Heart left ventricle (tissue), 16 donors: Measurements from ENCODE around the gene SPECC1. TPM values are rescaled to one million over a fixed set of nuclear protein-coding genes. Genes with fewer than 3 reads are reported as not detected.

ENCODE experiments used
- ATAC-seq, 4 donors: fragments of 200-7000 bp; cut with Tn5 transposase; one replicate each; pipeline ENCODE4 v1.9.1; 2020 to 2022; ENCODE audit warnings: moderate library complexity in 4 of 4, mild to moderate bottlenecking in 3 of 4, moderate number of reproducible peaks in 1 of 4
- DNase-seq, 5 donors: peaks; one replicate each; pipeline ENCODE4 v3.0.0-alpha.2; 2020
- H3K27ac ChIP-seq, 12 donors: fragments of 200-600 bp; sonication (generic) in 4 of 12; one replicate each; pipeline versions ENCODE4 v1.5.0 to v1.8.0; 2016 to 2022; ENCODE audit warnings: mild to moderate bottlenecking in 2 of 12
- H3K27me3 ChIP-seq, 9 donors: fragments of 200-600 bp; sonication (generic) in 2 of 9; one replicate each; pipeline versions ENCODE4 v1.5.1 to v1.8.0; 2016 to 2022; ENCODE audit warnings: mild to moderate bottlenecking in 3 of 9
- H3K36me3 ChIP-seq, 9 donors: fragments of 200-600 bp; sonication (generic) in 2 of 9; one replicate each; pipeline versions ENCODE4 v1.5.0 to v1.8.0; 2018 to 2022; ENCODE audit warnings: mild to moderate bottlenecking in 2 of 9
- H3K4me1 ChIP-seq, 12 donors: fragments of 200-600 bp; sonication (generic) in 4 of 12; one replicate each; pipeline versions ENCODE4 v1.5.0 to v1.8.0; 2016 to 2022; ENCODE audit warnings: mild to moderate bottlenecking in 3 of 12
- H3K4me3 ChIP-seq, 12 donors: fragments of 200-600 bp; sonication (generic) in 4 of 12; one replicate each; pipeline versions ENCODE4 v1.5.0 to v1.8.0; 2017 to 2022; ENCODE audit warnings: mild to moderate bottlenecking in 9 of 12, moderate library complexity in 4 of 12
- H3K9me3 ChIP-seq, 12 donors: fragments of 200-600 bp; sonication (generic) in 4 of 12; one replicate each; pipeline versions ENCODE4 v1.5.0 to v1.8.0; 2016 to 2022; ENCODE audit warnings: mild to moderate bottlenecking in 1 of 12
- CTCF ChIP-seq, 12 donors: fragments of 200-600 bp; sonication (generic) in 4 of 12; IDR thresholded peaks; one replicate each; pipeline versions ENCODE4 v1.5.0 to v1.8.0; 2018 to 2022; ENCODE audit warnings: antibody characterized with exemption in 12 of 12, mild to moderate bottlenecking in 5 of 12
- POLR2A ChIP-seq, 2 donors: fragments of 450-650 bp; IDR thresholded peaks; one replicate each; pipeline ENCODE4 v1.6.1; 2017; ENCODE audit warnings: antibody characterized with exemption in 2 of 2, mild to moderate bottlenecking in 2 of 2, moderate library complexity in 2 of 2
- WGBS, 4 donors: extraction: QIAGEN DNeasy Blood & Tissue Kit in 2 of 4; methylation state at CpG; one replicate each; pipeline versions ENCODE4 v1.1.5 to v1.1.7; 2013 to 2018; 5-methylcytosine and 5-hydroxymethylcytosine counted together
- intact Hi-C, 10 donors: fragments of 100-400 bp; cut with DNase I; formaldehyde crosslinking; loops; one replicate each; pipeline versions ENCODE4 v1.11.1 to v1.14.2; 2022
- polyA plus RNA-seq, 2 donors: library from polyadenylated mRNA; stranded (reverse); fragments of 200-250 nt; gene quantifications; one replicate each; pipeline ENCODE4 v1.2.3, GENCODE V29; 2013
- total RNA-seq, 9 donors: library from RNA; depleted of rRNA in 2 of 9; stranded (reverse); fragments of >200 nt in 2 of 9; fragmentation: NEBNext Ultra II Directional in 3 of 9; extraction: Animal tissue kit (Norgen Biotek cat#: 25700) in 3 of 9; gene quantifications; one replicate each; pipeline versions ENCODE4 v1.1.0 to v1.2.4, GENCODE V29; 2016 to 2023
- donor health status: ischemic (EF 13 %, LVEDD 7.1; RV severe dilation, severe dysfunction).
- donor health status: healthy with polysubstance abuse.
- donor health status: DM: no; HTN: yes; CAD: no.
- donor health status: DM: no; HTN: no; CAD: no.
- donor health status: ischemic (EF 25% LVEDD 6.9; RV normal size, moderate dysfunction).
- donor health status: ischemic (EF 25% LVEDD 5.7; RV mildly dilated, moderate dysfunction).
- donor health status: healthy.
- donor health status: DM: yes; HTN: yes; CAD: no.
- donor health status: ischemic (EF 35%, LVEDD 5.7; RV mildly dilated, moderate dysfunction).
- donor health status: nonischemic (EF 11% LVEDD 7.7; RV severe dilation, severe dysfunction).
- donor health status: DM: yes; HTN: yes; CAD: no.
- donor health status: PGD.
- donor health status: ischemic (EF 29% LVEDD 5.4; RV normal size, mild dysfunction).
- donor health status: nonischemic (EF 23%, LVEDD 6.1; RV moderate dilation, normal function).

Gene SPECC1
- total and polyA plus RNA-seq, 11 donors: 3.8 to 18.4 (median 10.6) TPM

DNA sequence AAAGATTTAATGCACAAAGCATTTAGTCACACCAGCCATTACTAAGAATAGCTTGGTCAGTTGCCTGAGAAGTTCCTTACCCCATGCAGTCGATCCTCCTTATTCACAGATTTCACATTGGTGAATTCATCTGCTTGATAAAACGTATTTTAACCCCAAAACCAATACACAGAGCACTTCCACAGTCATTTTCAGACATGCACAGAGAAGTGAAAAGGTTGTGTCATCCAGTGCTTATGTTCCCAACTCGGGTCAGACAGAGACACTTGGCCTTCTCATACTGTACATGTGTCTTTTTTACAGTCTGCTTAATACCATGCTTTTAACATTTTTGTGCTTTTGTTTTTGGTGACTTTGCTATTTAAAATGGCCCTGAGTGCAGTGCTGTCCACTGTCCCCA lies 219.7 kb downstream of the SPECC1 start:
- peaks cover 0 to 54% (median 31%) of the 10 kb centered on the region in 9 donors for H3K36me3 ChIP-seq
- WGBS, 4 donors: 38 to 79% (median 65%) methylated on average over 3 of the region's 3 CpGs
- peaks cover 0 to 14% (median 0%) of the 10 kb centered on the region in 12 donors for H3K4me1 ChIP-seq
- no peak overlapping the region for H3K27ac ChIP-seq
- H3K9me3 ChIP-seq: no peaks in the 10 kb centered on the region
- no peak overlapping the region for H3K4me3 ChIP-seq
- no peaks in the 10 kb centered on the region for H3K27me3 ChIP-seq
- ATAC-seq: no peak
- no peak for TF ChIP-seq POLR2A (IDR thresholded peaks at IDR 0.05)
- no peak for DNase-seq
- intact Hi-C loops: loop anchor here (5.0 to 10.0 kb wide), 10 partner anchors 83 to 766 kb away; partner anchors contain the start of gene SPECC1 (in 1 of the 10)

DNA sequence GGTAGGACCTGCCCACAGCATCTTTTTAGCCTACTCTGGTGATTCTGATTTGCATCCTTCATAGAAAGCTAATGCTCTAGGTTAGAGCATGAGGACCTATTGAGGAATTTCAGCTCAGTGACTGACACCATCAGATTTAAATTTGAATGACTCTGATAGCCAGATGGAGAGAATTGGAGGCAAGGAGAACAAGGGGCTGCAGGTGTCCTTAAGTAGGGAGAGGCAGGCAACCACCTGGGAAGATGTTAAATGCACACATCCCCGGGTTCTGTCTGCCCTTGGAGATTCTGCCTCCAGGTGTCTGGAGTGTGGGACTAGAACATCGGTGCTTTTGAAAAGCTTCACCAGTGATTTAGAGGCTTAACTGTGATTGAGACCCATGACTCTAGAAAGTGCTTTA lies 221.8 kb downstream of the SPECC1 start:
- ATAC-seq: no peak
- intact Hi-C loops: loop anchor here in 2 of 10 donors (10.0 kb wide), 2 partner anchors 84 to 764 kb away; no protein-coding TSS in a partner anchor

GRCh38 chr17:20232611-20233010 lies 223.5 kb downstream of the SPECC1 start:
- 77 to 86% (median 83%) methylated on average over 4 of the region's 4 CpGs for WGBS, 4 donors
- intact Hi-C loops: loop anchor here in 2 of 10 donors (10.0 kb wide), 2 partner anchors 82 to 762 kb away; no protein-coding TSS in a partner anchor

More for the DNA sequence above, 221.8 kb downstream of the SPECC1 start:
- peaks cover 0 to 71% (median 31%) of the 10 kb centered on the region in 9 donors for H3K36me3 ChIP-seq
- no peak overlapping the region for H3K27ac ChIP-seq
- no peak for TF ChIP-seq CTCF (IDR thresholded peaks at IDR 0.05)
- no peak overlapping the region for H3K4me3 ChIP-seq
- WGBS, 4 donors: 91 to 100% (median 93%) methylated on average over 2 of the region's 2 CpGs
- peaks cover 0 to 6% (median 0%) of the 10 kb centered on the region in 12 donors for H3K4me1 ChIP-seq
- no peaks in the 10 kb centered on the region for H3K9me3 ChIP-seq
- H3K27me3 ChIP-seq: no peaks in the 10 kb centered on the region
- no peak for DNase-seq

GRCh38 chr17:20234276-20234675 lies 225.1 kb downstream of the SPECC1 start:
- H3K36me3 ChIP-seq: peaks cover 0 to 59% (median 20%) of the 10 kb centered on the region in 9 donors
- TF ChIP-seq CTCF (IDR thresholded peaks at IDR 0.05): no peak
- TF ChIP-seq POLR2A (IDR thresholded peaks at IDR 0.05): no peak
- H3K9me3 ChIP-seq: no peaks in the 10 kb centered on the region
- DNase-seq (no peak), ATAC-seq (no peak)
- no peaks in the 10 kb centered on the region for H3K27me3 ChIP-seq
- peaks cover 0 to 4% (median 0%) of the 10 kb centered on the region in 12 donors for H3K4me1 ChIP-seq
- intact Hi-C loops: loop anchor here in 2 of 10 donors (10.0 kb wide), 2 partner anchors 81 to 761 kb away; no protein-coding TSS in a partner anchor
- H3K27ac ChIP-seq: no peak overlapping the region
- WGBS, 4 donors: 60 to 68% (median 61%) methylated on average over 4 of the region's 4 CpGs
- no peak overlapping the region for H3K4me3 ChIP-seq

More at GRCh38 chr17:20232611-20233010, 223.5 kb downstream of the SPECC1 start:
- ATAC-seq (no peak), DNase-seq (no peak)
- H3K36me3 ChIP-seq: peaks cover 0 to 67% (median 29%) of the 10 kb centered on the region in 9 donors
- peaks cover 0 to 4% (median 0%) of the 10 kb centered on the region in 12 donors for H3K4me1 ChIP-seq
- H3K27me3 ChIP-seq: no peaks in the 10 kb centered on the region
- no peak overlapping the region for H3K4me3 ChIP-seq
- no peaks in the 10 kb centered on the region for H3K9me3 ChIP-seq
- no peak for TF ChIP-seq CTCF (IDR thresholded peaks at IDR 0.05)
- no peak for TF ChIP-seq POLR2A (IDR thresholded peaks at IDR 0.05)
- no peak overlapping the region for H3K27ac ChIP-seq
